ENCODE measurements around the gene UFC1.

GRCh38 chr1:161153682-161154337 lies at the start of gene UFC1:
- TF ChIP-seq, protein P1, sequence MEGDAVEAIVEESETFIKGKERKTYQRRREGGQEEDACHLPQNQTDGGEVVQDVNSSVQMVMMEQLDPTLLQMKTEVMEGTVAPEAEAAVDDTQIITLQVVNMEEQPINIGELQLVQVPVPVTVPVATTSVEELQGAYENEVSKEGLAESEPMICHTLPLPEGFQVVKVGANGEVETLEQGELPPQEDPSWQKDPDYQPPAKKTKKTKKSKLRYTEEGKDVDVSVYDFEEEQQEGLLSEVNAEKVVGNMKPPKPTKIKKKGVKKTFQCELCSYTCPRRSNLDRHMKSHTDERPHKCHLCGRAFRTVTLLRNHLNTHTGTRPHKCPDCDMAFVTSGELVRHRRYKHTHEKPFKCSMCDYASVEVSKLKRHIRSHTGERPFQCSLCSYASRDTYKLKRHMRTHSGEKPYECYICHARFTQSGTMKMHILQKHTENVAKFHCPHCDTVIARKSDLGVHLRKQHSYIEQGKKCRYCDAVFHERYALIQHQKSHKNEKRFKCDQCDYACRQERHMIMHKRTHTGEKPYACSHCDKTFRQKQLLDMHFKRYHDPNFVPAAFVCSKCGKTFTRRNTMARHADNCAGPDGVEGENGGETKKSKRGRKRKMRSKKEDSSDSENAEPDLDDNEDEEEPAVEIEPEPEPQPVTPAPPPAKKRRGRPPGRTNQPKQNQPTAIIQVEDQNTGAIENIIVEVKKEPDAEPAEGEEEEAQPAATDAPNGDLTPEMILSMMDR (IDR thresholded peaks at IDR 0.05): no peak
- no peak for TF ChIP-seq EZH2 (IDR thresholded peaks at IDR 0.05; ENCODE audit: borderline replicate concordance, insufficient read depth, low read depth, low read length, poor library complexity, severe bottlenecking)
